EL (cell line): ENCODE data around the gene ACE.

ENCODE experiments used
- DNase-seq: peaks from one replicate; pipeline ENCODE4 v3.0.0-alpha.2; 2016

The ACE gene

DNA sequence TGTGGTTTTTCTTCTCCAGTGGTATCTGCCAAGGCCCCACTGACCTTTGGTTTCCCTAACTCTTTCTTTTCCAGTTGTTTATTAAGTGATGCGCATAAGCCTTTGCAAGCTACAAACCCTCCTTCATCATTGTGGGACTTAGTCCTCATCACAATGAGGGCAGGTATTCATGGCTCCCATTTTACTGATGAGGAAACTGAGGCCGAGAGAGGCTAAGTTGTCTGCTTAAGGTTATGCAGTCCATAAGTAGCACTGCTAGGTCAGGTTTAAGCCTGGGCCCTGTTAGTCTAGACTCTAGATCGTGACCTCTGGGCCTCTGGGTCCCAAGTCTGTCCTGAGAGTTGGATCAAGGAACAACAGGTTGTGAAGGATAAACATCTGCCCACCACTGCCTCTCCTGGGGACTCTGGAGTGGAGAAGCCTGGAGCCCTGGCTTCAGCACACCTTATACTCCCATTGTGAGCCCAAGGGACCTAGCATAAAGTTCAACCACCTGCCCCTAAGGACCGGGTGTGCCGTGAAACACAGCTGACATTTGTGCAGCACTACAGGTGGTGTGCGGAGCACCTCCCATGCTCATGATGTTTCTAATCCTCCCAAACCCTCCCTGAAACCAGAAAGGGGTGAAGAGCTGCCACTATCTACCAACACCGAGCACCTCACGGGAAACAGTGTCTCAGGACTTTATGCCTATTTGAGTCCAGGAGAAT is 41.1 kb downstream of the ACE start:
- no peak for DNase-seq

DNA sequence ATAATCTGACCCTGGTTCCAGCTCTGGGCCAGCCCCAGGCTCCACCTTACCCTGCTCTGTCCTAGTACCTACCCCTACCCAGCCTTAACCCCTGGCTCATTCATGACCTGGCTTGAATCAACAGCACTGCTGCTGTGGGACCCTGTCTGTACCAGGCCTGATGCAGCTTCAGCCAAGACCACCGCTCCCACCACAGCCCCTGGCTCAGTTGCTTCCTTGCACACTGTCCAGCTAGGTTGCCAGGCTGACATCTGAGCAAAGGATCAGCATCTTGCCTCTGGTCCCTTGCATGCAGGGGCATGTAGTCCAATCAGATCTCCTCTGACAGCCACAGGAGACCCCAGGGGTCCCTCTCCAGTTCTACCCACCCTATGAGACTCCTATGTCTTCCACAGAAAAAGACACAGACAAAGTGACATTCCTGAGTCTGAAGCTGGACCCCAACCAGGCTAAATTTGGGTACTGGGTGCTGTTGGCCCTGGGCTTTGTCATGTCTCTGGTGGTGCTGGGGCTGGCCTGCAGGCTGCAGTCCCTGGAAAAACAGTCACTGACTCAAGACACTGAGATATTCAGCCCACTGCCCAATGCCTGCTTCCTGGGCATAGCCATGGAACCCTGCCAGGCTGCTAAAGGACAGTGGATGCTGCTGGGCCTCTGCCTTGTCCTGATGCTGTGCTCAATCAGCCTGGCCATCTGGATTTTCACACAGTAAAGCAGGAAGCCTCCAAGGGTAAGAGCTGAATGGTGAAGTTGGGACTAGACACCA is 42.4 kb downstream of the ACE start:
- no peak for DNase-seq

DNA sequence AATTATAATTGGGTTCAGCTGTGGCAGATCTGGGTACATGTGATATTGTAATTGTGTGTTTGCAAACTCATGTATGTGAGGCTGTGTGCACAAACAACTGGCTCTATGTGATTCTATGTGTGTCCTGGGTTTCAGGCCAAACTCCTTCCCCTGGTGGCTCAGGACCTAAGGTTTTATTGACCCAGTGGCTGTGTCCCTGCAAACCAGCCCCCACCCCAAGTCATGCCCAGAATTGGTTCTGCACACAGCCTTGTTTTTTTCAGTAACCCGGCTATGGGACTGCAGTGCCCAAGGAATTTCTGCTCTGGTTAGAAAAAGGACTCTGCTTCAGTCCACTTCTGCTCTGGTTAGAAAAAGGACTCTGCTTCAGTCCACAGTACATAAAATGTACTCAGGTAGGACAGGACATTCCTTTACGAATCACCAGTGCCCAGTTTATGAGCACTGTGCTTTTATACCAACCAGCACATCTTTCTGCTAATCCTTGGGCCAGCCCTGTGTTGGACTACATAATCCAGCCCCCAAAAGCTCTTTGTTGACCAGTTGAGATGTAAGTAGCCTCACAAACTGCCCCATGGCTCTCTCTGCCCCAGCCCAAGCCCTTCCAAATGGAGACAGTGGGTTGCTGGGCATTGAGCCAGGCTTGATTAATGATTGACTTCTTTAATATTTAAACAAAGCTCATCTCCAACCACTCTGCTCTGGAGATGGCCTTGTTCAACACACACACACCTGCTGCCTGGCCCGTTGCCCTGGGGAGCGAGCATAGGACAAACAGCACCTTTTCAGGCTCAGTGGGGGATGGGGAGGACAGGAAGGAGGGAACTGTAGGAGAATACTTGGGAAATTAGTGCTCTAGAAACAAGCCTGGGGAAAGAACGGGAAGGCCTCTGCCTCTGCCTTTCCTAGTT is 43.4 kb downstream of the ACE start:
- no peak for DNase-seq

DNA sequence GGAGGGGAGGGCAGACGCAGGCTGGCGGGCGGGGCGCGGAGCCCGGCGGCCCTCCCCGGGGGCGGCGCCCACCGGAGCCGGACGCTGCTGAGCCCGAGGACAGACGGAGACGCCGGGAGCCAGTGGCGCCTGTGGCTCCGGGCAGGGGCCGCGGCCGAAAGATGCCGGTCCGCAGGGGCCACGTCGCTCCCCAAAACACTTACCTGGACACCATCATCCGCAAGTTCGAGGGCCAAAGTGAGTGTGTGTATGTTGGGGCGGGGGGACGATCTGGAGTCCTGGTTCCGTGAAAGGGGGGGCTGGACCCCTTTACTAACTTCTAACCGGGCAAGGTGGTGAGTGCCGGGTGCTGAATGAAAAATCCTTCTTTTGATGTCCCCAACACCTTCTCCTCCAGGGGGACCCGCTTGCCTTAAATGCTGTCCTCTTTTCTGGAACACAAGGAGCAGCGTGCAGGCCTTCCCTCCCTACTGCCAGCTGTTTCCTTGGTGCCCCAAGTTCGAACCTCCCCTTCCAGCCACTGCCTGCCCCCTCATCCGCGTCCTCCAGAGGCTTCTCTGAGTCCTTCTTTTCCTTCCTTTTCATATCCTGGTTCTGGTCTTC is 46.5 kb downstream of the ACE start, which contains the start of gene KCNH6:
TSS of gene KCNH6 (plus strand) at position 106 of the 603 bp plus-strand sequence. CDS start at position 162, 56 bp downstream.
- DNase-seq: no peak

DNA sequence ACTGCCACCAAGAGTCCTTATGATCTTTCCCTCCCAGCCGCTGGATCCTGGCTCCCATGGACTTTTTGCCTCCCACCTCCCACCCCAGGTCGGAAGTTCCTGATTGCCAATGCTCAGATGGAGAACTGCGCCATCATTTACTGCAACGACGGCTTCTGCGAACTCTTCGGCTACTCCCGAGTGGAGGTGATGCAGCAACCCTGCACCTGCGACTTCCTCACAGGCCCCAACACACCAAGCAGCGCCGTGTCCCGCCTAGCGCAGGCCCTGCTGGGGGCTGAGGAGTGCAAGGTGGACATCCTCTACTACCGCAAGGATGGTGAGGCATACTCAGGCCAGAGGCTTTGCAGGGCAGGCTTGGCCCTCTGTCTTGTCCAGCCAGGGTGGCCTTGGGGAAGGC is 47.2 kb downstream of the ACE start:
- no peak for DNase-seq

DNA sequence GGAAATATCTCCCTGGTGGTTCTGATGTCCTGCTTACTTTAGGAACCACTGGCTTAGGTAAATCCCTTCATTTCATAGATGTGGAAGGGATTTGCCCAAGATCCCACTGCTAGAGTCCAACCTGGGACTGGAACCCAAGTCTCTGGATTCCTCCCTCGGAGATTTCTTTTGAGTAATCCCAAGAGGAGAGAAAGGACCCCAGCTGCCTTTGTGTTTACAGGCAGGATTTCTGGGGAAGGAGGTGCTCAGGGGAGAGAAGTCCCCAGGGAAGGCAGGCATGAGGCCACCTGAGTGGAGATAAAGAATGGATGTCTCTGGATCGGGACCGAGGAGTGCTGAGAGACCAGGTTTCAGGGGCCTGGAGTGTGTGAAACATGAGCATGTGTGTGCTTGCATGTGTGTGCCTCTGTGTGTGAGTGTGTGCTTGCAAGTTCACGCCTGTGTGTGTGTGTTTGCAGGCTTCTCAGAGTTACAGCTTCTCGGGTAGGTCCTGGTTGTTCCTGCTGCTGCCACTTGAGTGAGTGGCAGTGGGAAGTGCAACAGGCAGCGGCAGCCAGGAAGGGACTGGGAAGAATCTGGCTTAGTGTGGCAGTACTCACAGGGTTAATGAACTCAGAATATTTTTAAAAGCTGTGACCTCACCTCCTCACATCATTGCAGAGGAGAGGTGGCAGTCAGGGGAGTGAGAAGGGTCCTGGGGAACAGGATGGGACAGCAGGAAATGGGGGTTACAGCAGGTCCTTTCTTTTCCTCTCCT is 48.5 kb downstream of the ACE start:
- DNase-seq: no peak

DNA sequence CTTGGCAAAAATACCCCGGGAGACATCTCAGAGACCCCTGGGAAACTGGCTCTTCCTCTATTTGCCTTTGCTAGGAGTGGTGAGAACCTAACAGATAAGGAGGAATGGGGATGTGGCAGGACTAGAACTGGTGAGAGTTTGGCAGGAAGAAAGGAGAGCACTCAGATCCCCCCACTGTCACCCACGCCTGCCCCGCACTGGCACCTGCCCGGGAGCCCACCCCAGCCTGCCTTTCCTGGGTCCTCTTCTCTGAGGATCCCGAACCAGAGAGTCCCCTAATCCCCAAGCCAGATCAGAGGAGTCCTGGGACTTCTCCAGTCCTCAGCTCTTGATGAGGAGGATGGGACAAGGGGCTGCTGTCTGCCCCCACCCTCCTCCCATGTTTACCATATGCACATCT is 50.0 kb downstream of the ACE start:
- no peak for DNase-seq

DNA sequence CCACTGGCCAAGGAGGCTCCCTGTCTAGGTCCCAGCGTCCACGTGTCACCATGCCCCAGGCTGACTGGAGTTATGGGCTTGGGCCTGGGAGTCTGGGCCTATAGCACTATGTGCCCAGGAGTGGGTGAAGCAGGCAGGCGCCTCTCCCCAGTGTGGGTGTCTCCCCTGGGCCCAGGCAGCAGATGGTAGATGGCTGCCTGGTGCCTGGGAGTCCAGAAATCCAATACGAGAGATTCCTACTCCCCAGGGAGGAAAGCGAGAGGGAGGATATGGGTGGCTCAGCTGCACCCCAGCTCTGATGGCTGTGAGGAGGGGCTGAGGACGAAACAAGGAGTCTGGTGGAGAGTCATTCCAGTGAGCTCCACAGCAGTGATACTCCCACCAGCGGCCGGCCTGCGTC is 51.3 kb downstream of the ACE start:
- no peak for DNase-seq

DNA sequence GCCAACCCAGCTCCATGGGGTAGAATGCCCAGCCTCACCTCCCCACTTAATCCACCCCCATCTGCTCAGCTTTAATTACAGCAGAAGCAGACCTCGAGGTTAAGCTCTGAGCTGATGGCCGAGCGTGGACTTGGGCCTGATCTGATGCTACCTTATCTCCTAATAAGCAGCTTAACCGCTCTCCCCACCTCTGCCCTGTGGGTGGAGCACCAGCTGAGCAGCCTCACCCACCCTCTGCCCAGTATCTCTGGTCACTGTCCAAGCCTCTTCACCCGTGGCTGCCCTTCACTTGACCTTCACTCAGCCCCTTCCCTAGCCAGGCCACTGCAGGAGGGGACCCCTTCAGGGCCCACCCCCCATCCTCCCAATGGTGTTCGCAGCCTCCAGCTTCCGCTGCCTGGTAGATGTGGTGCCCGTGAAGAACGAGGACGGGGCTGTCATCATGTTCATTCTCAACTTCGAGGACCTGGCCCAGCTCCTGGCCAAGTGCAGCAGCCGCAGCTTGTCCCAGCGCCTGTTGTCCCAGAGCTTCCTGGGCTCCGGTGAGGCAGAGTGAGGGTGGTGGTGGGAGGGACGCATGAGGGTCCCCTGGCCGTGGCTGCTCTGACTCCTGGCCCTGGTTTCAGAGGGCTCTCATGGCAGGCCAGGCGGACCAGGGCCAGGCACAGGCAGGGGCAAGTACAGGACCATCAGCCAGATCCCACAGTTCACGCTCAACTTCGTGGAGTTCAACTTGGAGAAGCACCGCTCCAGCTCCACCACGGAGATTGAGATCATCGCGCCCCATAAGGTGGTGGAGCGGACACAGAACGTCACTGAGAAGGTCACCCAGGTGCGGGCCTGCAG is 53.1 kb downstream of the ACE start:
- DNase-seq: no peak

DNA sequence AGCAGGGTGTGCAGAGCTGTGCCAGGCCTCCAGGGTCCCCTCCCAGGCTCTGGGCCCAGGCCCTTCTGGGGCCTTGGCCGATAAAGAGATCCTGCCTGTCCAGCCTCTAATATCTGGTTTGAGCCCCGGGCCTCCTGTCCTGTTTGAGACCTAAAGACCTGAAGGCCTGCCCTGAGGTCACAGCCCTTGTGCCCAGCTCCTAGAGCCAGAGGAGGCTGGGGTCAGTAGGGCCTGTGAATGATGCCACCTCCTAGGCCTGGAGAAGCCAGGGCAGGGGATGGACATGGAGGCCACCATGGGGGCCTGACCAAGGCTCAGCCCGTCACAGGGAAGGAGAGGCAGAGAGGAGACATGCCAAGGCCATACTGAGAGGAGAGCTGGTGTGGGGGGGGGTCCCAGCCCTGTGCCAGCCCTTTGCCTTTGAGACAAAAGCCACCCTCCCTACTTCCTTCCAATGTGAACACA is 53.7 kb downstream of the ACE start:
- DNase-seq: no peak

DNA sequence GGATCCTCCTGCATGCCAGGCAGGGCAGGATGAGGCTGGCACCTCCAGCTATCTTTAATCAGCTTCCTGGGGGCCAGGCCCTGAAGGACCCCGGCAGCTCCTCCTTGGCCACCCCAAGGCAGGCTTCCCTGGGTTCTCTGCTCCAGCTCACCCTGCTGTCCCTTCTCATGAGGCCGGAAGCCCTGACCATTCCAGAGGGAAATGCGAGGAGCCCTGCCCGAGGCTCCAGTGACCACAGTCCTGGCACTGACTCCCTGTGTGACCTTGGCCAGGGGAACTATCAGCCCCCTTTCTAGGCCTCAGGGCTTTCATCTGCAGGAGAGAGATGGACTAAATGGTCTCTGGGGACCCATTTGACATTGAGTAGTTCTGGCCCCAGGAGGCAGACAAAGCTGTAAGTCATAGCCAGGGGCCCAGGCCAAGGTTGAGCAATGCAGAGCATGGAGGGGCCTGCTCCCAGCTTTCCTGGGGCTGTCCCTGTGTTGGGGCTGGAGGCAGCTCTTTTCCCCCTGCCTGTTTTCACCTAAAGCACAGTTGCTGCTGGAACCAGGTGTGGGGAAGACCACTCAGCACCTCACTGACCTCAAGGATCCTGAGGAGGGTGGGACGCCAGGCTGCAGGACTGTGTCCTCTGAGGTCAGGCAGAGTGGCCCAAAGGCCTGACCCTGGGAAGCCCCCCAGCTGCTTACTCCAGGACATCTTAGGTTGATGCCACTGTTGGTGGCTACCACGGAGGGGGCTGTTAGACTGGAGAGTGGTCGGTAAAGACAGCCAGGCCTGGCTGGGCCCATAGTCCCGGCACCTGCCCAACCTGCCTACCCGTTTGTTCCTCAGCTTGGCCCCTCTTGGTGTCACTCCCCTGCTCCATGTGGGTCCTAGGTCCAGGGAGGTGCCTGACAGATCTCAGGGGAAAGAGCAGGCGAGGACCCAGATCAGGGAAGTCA is 54.4 kb downstream of the ACE start:
- peak; percentile 14 for DNase-seq

DNA sequence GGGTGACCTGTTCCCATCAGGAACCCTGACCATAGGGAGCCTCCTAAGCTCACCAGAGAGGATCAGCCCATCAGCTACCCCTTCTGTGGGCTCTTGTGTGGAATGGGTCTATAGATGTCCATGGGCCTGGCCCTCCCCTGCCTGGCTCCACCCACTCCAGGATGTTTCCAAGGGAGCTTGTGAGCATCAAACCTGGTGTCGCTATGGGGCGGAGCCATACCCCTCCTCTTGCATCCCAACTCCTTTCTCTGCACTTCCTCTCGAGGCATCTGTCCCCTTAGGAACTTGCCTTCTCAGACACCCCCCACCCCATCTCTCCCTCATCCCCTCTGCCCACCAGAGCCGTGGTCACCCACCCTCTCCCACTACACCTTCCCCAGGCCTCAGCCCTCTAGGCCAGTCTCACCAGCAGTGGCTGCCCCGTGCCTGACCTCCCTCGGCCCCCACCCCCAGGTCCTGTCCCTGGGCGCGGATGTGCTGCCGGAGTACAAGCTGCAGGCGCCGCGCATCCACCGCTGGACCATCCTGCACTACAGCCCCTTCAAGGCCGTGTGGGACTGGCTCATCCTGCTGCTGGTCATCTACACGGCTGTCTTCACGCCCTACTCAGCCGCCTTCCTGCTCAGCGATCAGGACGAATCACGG is 56.7 kb downstream of the ACE start:
- no peak for DNase-seq

DNA sequence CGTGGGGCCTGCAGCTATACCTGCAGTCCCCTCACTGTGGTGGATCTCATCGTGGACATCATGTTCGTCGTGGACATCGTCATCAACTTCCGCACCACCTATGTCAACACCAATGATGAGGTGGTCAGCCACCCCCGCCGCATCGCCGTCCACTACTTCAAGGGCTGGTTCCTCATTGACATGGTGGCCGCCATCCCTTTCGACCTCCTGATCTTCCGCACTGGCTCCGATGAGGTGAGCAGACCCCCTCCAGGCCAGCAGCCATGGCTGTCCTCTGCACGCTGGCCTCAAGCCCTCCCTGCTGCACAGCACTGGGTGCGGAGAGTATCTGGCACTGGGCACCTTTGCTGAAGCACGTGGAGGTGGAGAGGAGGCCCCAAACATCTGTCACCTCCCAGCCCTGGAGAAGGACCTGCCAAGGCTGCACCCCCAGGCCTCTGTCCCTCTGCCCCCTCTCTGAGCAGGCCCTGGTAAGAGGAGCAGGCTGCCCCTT is 57.3 kb downstream of the ACE start:
- no peak for DNase-seq

DNA sequence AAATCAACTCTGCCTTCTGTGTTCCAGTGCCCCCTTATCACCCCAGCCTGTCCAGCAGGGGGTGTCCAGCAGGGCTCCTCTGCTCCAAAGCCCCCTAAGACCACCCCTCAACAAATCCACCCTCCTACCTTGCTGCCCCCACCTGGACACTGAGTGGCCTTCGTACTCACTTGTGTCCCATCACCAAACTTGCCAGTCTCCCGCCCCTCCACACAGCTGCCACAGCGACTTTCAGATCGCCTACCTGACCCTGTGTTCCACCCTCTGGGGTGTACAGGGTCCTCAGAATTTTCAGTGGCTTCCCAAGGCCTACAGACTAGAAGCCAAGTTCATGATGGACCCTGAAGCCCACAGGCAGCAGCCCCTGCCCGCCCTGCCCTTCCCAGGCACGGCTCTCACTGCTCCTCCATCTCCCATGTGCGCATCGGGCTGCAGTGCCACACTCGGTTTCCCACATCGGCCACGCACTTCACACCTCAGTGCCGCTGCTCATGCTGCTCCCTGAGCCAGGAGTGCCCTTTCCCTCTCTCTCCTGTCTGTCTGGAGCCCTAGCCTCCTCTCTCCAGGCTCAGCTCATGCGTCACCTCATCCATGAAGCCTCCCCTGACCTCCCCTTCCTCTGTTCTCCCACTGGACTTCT is 58.1 kb downstream of the ACE start:
- no peak for DNase-seq

DNA sequence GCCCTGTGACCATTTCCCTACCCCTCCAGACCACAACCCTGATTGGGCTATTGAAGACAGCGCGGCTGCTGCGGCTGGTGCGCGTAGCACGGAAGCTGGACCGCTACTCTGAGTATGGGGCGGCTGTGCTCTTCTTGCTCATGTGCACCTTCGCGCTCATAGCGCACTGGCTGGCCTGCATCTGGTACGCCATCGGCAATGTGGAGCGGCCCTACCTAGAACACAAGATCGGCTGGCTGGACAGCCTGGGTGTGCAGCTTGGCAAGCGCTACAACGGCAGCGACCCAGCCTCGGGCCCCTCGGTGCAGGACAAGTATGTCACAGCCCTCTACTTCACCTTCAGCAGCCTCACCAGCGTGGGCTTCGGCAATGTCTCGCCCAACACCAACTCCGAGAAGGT is 58.8 kb downstream of the ACE start:
- DNase-seq: no peak

DNA sequence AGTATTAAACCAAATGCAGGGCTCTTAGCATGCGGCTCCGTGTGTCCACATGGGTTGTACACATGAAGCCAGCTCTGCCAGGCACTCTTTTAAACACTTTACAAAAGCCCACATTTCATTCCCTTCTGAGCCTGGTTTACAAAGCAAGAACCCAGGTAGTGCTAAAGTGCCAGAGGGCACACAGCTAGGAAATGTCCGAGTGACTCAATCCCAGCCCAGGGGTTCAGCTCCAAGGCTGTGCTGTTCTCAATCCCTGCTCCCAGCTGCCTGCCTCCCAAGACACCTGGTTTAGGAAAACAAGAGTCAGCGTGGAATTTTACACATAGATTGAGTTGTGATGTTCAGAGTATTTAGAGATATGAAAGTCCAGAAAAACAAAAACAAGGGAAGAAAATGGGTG is 60.1 kb downstream of the ACE start:
- peak; percentile 52 for DNase-seq

DNA sequence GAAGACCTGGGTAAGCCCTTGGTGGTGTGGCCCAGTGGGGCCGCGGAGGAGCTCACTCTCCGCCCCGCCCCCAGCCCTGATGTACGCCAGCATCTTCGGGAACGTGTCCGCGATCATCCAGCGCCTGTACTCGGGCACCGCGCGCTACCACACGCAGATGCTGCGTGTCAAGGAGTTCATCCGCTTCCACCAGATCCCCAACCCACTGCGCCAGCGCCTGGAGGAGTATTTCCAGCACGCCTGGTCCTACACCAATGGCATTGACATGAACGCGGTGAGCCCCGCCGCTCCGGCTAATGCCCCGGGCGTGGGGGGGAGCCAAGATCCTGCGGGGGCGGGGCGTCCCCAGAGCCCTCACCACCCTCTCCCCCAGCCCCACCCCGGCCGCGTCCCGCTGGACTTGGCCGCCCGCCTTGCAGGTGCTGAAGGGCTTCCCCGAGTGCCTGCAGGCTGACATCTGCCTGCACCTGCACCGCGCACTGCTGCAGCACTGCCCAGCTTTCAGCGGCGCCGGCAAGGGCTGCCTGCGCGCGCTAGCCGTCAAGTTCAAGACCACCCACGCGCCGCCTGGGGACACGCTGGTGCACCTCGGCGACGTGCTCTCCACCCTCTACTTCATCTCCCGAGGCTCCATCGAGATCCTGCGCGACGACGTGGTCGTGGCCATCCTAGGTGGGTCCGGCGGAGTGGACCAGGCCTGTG is 61.3 kb downstream of the ACE start:
- DNase-seq: peak; percentile 12
